Ovary (tissue), 3 donors: Measurements from ENCODE around the gene MYOM3.

Experiments
- POLR2A ChIP-seq: fragments of 450-650 bp; IDR thresholded peaks from one replicate; pipeline ENCODE4 v1.6.1; 2017; ENCODE audit warnings: antibody characterized with exemption, mild to moderate bottlenecking, moderate library complexity
- TF ChIP-seq, protein P1 (sequence below), 3 donors: fragments of 450-650 bp in 2 of 3; fragments of 200-600 bp in 1 of 3; IDR thresholded peaks; one replicate each; pipeline versions ENCODE4 v1.5.1 to v1.8.0; 2016 to 2022; ENCODE audit warnings: antibody characterized with exemption in 3 of 3, mild to moderate bottlenecking in 1 of 3
- donor health status: DM: no; HTN: no; CAD: no.

- TF ChIP-seq, protein P1, sequence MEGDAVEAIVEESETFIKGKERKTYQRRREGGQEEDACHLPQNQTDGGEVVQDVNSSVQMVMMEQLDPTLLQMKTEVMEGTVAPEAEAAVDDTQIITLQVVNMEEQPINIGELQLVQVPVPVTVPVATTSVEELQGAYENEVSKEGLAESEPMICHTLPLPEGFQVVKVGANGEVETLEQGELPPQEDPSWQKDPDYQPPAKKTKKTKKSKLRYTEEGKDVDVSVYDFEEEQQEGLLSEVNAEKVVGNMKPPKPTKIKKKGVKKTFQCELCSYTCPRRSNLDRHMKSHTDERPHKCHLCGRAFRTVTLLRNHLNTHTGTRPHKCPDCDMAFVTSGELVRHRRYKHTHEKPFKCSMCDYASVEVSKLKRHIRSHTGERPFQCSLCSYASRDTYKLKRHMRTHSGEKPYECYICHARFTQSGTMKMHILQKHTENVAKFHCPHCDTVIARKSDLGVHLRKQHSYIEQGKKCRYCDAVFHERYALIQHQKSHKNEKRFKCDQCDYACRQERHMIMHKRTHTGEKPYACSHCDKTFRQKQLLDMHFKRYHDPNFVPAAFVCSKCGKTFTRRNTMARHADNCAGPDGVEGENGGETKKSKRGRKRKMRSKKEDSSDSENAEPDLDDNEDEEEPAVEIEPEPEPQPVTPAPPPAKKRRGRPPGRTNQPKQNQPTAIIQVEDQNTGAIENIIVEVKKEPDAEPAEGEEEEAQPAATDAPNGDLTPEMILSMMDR (IDR thresholded peaks at IDR 0.05): no peak
- no peak for TF ChIP-seq POLR2A
Observed at GRCh38 chr1:24101796-24102586, 9.9 kb downstream of the MYOM3 start.
